ENCODE results near the gene DPP9. TPM values are rescaled to one million over a fixed set of nuclear protein-coding genes. Genes with fewer than 3 reads are reported as not detected.

The DPP9 gene
- total RNA-seq, 1 experiment from 2014 or later: 129 TPM

GRCh38 chr19:4662020-4662695 lies 61.5 kb downstream of the DPP9 start:
- Histone ChIP-seq H3K79me2 (ENCODE audit: low read length) (peaks cover 10% of the 10 kb centered on the region), H4K20me1 (ENCODE audit: low read length) (peaks cover 4% of the 10 kb centered on the region), H2AFZ (ENCODE audit: low read length) (no peak overlapping the region), H3K4me2 (ENCODE audit: low read length) (no peak overlapping the region), H3F3A (ENCODE audit: low read length, unreplicated experiment) (no peaks in the 10 kb centered on the region), H3K9ac (ENCODE audit: low read length) (no peak overlapping the region), H3K9me3 (ENCODE audit: low read length) (no peaks in the 10 kb centered on the region), H3K36me3 (ENCODE audit: low read depth, low read length) (peaks cover 56% of the 10 kb centered on the region), H3K9me2 (replicated peaks; ENCODE audit: low read length) (no peaks in the 10 kb centered on the region), H3K4me1 (ENCODE audit: insufficient read depth, low read length) (no peaks in the 10 kb centered on the region), H3K27ac (ENCODE audit: low read length) (no peak overlapping the region), H3K27me3 (ENCODE audit: low read length) (no peaks in the 10 kb centered on the region), H3K4me3 (ENCODE audit: low read length) (no peak overlapping the region)
- no peak for ATAC-seq
- TF ChIP-seq EZH2phosphoT487 (IDR thresholded peaks at IDR 0.05; ENCODE audit: borderline replicate concordance, low read length) (no peak), CTCF (conservative IDR thresholded peaks at IDR 0.05; ENCODE audit: low read depth, low read length) (no peak), EZH2 (IDR thresholded peaks at IDR 0.05; ENCODE audit: low read length, unreplicated experiment) (no peak)
- no peak for DNase-seq
- ChIA-PET POLR2A (ENCODE audit: unreplicated experiment) (no interaction called here), CTCF (interaction anchor here (0.6 kb wide), 1 partner anchor 565 kb away, joined by 5 read pairs; no protein-coding TSS in a partner anchor)
- no TSS peak for BruUV-seq (replicated peaks)
- intact Hi-C loops (cut with micrococcal nuclease): no loop called here

GRCh38 chr19:4660993-4661392 lies 62.6 kb downstream of the DPP9 start:
- Histone ChIP-seq H3F3A (ENCODE audit: low read length, unreplicated experiment) (no peaks in the 10 kb centered on the region), H3K4me3 (ENCODE audit: low read length) (no peak overlapping the region), H2AFZ (ENCODE audit: low read length) (no peak overlapping the region), H3K4me1 (ENCODE audit: insufficient read depth, low read length) (no peaks in the 10 kb centered on the region), H4K20me1 (ENCODE audit: low read length) (peaks cover 4% of the 10 kb centered on the region), H3K36me3 (ENCODE audit: low read depth, low read length) (peaks cover 59% of the 10 kb centered on the region), H3K27me3 (ENCODE audit: low read length) (no peaks in the 10 kb centered on the region), H3K79me2 (ENCODE audit: low read length) (peaks cover 6% of the 10 kb centered on the region; the same call in 1 of the 2 replicates), H3K4me2 (ENCODE audit: low read length) (no peak overlapping the region), H3K9me2 (replicated peaks; ENCODE audit: low read length) (no peaks in the 10 kb centered on the region), H3K9me3 (ENCODE audit: low read length) (no peaks in the 10 kb centered on the region), H3K27ac (ENCODE audit: low read length) (no peak overlapping the region), H3K9ac (ENCODE audit: low read length) (no peak overlapping the region)
- TF ChIP-seq EZH2phosphoT487 (IDR thresholded peaks at IDR 0.05; ENCODE audit: borderline replicate concordance, low read length) (no peak), CTCF (conservative IDR thresholded peaks at IDR 0.05; ENCODE audit: low read depth, low read length) (no peak), EZH2 (IDR thresholded peaks at IDR 0.05; ENCODE audit: low read length, unreplicated experiment) (no peak)
- ChIA-PET POLR2A (ENCODE audit: unreplicated experiment) (no interaction called here), CTCF (no interaction called here)
- DNase-seq (no peak), ATAC-seq (no peak)
- BruUV-seq (replicated peaks): no TSS peak
- intact Hi-C loops (cut with micrococcal nuclease): no loop called here

GRCh38 chr19:4660181-4660791 lies 63.4 kb downstream of the DPP9 start:
- no peaks in the 10 kb centered on the region for H3K9me2 ChIP-seq (replicated peaks; ENCODE audit: low read length)
- H2AFZ ChIP-seq (ENCODE audit: low read length): no peak overlapping the region
- no TSS peak for BruUV-seq (replicated peaks)
- peaks cover 6% of the 10 kb centered on the region; the same call in 1 of the 2 replicates for H3K79me2 ChIP-seq (ENCODE audit: low read length)
- H3K4me3 ChIP-seq (ENCODE audit: low read length): no peak overlapping the region
- TF ChIP-seq EZH2 (IDR thresholded peaks at IDR 0.05; ENCODE audit: low read length, unreplicated experiment) (no peak), CTCF (conservative IDR thresholded peaks at IDR 0.05; ENCODE audit: low read depth, low read length) (peak; percentile 71), EZH2phosphoT487 (IDR thresholded peaks at IDR 0.05; ENCODE audit: borderline replicate concordance, low read length) (no peak)
- H3K4me2 ChIP-seq (ENCODE audit: low read length): no peak overlapping the region
- no peaks in the 10 kb centered on the region for H3K27me3 ChIP-seq (ENCODE audit: low read length)
- H4K20me1 ChIP-seq (ENCODE audit: low read length): peaks cover 4% of the 10 kb centered on the region
- CTCF ChIA-PET: no interaction called here
- H3K4me1 ChIP-seq (ENCODE audit: insufficient read depth, low read length): no peaks in the 10 kb centered on the region
- peak; percentile 64 for DNase-seq
- no peaks in the 10 kb centered on the region for H3K9me3 ChIP-seq (ENCODE audit: low read length)
- no peak overlapping the region for H3K9ac ChIP-seq (ENCODE audit: low read length)
- peak; percentile 79 for ATAC-seq
- intact Hi-C loops (cut with micrococcal nuclease): no loop called here
- no peaks in the 10 kb centered on the region for H3F3A ChIP-seq (ENCODE audit: low read length, unreplicated experiment)
- peaks cover 57% of the 10 kb centered on the region for H3K36me3 ChIP-seq (ENCODE audit: low read depth, low read length)
- POLR2A ChIA-PET (ENCODE audit: unreplicated experiment): no interaction called here
- no peak overlapping the region for H3K27ac ChIP-seq (ENCODE audit: low read length)
